ENCODE results near the gene TRIP10.

The TRIP10 gene

DNA sequence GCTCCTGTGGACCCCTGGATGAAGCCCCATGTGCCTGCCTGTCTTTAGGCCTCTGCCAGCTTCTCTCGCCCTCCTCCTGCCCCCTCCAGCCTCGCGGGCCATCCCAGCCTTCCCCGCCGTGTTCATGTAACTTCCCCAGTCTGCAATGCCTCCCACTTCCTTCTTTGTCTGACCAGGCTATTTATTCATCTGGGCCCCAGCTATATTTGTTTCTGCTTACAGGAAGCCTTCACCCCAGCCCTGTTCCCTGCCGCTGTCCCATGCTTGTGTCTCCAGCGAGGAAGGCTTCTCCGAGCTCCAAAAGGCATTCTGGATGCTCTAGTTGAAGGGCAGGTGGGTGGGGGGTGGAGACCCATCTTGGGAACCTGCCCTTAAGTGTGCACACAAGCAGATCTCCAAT is 11.1 kb upstream of the TRIP10 start:
- DNase-seq (ENCODE audit: low read depth), result no peak

DNA sequence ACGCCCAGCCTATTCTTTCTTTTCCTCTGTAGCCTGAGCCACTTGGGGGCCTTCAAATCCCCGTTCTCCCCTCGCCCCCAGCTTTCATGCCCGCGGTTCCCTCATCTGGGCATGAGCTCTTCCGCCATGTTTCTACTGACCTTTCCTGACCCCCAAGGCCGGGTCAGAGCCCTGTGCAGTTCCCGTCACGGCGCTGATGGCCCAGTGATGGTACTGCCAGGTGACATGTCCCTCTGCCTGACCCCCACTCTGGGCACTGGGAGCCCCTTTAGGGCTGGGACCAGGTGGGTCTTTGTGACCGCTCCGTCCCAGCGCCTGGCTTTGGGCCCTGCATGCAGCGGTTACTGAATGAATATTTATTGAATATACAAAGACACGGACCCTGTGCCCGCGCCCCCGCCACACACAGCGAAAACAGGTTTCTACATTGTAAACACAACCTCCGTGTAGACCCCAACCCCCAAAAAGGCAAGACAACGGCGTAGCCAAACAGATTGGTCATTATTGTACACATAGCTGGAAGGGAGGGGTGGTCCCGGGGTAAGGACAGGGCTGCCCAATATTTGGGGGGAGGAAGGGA is 9.8 kb upstream of the TRIP10 start:
- DNase-seq (ENCODE audit: low read depth), result no peak

DNA sequence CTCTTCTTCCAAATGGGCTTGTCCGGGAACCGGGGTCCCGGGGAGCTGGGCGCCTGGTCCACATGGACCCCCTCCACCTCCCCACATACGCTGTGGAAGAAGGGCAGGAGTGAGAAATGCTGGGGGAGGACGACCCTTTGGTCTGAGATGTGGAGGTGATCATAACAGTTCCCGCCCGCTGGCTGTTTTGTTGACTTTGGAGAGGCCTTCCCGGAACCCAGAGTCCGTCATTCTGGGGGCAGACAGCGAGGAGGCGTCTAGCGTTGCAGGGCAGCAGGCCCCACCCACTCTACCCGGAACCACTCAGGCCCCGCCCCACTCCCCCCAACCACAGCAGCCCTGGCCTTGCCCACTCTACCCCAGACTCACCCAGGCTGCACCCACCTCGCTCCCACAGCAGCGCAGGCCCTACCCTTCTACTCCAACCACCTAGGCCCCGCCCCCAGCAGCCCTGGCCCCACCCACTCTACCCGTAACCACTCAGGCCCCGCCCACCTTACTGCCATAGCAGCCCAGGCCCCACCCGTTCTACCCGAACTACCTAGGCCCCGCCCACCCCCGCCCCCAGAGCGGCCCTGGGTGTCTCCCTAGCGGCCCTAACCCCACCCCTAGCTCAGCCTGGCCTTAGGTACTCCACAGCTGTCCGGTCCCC is 9.2 kb upstream of the TRIP10 start:
- DNase-seq (ENCODE audit: low read depth), result no peak

DNA sequence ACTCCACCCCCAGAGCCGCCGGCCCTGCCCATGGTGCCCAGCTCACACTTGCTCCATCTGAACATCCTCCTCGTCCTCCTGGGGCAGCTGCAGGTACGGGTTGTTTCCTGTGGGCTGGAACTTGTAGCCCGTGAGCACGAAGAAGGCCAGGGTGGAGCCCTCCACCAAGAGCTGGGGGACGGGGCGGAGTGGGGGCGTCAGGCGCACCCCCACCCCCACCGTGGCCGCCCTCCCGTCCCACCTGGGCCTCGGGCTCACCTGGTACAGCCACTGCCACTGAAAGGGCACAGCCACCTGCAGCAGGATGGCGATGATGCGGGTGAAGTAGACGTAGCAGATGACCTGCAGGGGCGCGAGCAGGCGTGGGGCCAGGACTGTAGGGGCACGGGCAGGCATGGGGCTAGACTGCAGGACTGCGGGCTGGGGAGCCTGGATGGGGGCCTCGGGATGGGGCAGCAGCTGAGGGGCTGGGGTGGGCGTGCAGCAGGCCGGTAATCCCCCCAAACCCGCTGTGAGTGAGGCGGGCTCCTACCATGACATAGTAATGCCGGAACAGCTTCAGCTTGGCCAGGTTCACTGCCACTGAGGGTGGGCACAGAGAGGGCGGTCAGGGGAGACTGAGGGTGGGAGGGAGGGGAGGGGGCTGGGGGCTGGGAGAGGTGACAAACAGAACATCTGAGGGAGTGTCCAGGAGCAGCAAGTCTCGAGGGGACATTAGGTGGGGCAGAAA is 8.4 kb upstream of the TRIP10 start:
- DNase-seq (ENCODE audit: low read depth), result no peak

DNA sequence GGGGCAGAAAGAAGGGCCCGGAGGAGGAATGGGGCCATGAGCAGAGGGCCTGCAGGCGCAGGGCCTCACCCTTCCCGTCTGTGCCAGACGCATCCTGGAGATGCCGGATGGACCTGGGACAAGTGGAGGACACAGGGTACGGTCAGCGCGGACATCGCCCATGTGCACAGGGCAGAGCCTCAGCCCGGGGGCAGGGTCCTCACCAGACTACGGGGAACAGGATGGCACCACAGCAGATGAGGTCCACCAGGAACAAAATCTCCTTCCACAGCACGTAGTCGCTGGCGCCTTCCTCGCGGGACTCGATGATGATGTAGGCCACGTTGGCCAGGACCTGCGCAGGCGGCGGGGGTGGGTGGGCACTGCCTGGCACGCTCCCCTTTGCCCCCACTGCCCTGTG is 7.7 kb upstream of the TRIP10 start:
- DNase-seq (ENCODE audit: low read depth), result no peak

DNA sequence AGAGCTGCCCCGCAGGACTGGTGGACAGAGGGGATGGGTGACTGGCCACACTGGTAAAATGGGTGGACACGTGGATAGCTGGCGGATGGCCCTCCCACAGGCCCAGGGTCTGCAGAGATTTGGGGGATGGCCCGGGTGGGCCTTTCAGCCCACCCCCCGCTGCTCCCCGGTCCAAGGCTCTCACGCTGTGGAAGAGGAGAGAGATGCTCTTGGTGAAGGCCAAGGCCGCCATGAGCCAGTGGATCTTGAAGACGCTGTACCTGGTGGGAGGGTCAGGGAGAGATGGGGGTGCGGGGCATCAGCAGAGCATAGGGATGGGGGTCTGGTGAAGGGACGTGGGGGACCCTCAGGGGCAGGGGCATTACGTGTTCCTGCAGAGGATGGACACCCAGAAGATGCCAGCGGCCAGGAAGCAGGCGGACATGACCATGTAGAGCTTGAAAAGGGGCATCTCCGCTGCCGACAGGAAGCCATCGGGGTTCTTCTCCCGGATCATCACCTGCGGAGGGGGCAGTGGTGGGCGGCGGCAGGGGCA is 6.6 kb upstream of the TRIP10 start:
- DNase-seq (ENCODE audit: low read depth), result no peak

DNA sequence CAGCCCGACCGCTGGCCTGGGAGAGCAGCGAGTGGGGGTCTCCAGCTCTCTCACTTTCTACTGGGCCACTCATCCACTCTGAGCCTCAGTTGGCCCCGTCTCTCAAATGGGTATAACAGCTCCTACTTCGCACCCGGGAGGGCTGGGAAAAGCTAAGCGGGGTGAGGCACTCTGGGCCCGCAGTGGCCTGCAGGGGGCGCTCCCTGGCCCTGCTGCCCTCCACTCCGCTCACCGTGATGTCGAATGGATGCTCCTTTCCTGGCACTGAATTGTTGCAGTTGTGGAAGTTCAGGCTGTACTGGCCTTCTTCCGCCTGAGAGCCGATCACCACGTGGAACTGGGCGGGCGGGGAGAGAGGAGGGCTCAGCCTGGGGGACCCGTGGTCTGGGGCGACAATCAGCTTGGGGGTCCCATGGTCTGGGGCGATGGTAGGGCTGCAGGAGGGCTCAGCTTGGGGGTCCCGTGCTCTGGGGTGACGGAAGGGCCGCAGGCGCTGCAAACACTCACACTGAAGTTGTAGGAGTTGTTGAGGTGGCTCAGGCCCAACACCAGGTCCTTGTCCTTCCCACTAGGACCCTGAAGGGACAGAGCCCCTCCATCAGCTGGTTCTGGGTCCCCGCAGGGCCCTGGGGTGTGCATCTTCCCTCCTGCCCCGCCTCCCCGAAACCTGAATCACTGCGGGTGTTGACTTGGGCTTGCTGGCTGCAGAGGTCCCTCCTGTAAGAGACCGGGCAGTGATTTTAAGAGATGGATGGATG is 6.0 kb upstream of the TRIP10 start:
- no peak for DNase-seq (ENCODE audit: low read depth)

DNA sequence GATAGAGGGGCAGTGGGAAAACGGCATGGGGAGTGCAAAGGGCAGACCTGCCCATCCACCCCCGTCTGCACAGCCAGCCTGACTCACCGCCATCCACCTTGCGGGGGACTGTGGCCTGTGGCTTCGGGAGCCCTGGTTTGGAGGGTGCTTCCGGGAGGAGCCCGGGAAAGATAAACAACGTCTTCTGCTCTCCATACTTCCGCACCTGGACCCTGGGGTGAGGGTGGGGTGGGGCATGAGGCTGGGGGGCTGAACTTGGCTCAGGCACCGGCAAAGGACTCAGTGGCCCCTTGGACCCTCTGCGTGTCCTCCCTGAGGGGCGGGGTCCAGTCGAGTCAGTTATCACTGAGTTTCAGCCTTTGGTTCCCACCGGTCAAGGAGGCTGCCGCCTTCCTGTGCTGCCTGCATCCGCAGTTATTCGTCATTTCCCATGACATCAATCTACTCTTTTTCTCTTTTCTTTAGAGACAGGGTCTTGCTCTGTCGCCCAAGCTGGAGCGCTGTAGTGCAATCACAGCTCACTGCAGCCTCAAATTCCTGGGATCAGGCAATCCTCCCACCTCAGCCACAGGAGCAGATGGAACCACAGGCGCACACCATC is 5.3 kb upstream of the TRIP10 start:
- no peak for DNase-seq (ENCODE audit: low read depth)

DNA sequence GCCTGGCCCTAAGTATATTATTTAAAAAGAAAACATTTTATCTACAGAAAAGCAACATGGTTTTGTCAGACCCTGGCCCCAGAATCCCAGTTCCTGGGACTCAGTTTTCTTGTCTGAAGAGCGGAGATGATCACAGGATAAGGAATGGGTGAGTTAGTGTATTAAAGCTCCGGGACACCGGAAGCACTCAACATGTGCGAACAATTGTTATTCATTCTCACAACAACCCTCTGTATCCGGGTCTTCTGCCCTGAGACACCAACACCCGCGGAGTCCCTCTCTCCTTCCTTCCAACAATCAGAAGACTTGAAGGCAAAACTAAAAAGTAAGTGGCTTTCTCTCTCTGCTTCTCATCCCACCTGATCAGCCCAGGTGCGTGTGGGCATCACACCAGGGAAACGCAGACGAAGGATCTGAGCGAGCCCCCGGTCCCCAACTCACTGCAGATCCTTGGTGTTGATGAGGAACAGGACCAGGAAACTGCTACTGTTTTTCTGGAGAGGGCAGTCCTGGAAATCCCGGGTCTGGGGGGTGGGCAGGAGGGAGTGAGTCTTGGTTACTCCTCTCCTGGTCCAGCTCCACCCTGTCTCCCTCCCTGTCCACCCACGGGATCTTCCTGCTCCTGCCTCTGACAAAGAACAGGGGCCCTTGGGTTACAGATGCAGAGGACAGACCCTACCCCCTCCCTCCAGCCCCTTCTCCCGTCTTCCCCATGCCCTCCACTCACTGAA is 4.1 kb upstream of the TRIP10 start:
- no peak for DNase-seq (ENCODE audit: low read depth)

DNA sequence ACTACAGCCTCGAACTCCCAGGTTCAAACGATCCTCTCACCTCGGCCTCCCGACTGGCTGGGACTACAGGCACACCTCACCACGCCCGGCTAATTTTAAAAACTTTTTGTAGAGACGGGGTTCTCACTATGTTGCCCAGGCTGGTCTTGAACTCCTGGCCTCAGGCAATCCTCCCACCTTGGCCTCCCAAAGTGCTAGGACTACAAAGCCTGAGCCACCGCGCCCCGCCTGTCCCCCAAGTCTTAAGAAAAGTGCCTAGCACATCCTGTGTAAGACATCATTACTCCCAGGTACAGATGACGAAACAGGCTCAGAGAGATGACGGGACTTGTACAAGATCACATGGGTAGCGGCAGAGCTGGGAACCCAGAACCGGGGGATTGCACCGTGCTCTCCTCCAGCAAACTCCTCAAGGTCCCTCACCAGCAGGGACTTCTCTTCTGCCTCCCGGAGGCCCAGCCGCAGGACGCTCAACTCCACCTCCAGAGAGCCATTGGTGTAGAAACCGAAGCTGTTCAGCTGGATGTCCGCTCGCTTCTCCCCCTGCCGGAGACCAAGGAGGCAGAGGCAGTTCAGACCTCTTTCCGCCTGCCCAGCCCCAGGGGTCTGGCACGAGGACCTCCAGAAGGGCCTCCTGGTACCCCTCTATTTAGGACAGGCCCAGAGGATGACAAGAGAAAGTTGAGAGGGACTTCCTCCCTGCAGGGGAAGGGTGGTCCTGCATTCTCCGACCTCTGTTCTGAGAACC is 3.1 kb upstream of the TRIP10 start:
- peak; percentile 39 for DNase-seq (ENCODE audit: low read depth)

DNA sequence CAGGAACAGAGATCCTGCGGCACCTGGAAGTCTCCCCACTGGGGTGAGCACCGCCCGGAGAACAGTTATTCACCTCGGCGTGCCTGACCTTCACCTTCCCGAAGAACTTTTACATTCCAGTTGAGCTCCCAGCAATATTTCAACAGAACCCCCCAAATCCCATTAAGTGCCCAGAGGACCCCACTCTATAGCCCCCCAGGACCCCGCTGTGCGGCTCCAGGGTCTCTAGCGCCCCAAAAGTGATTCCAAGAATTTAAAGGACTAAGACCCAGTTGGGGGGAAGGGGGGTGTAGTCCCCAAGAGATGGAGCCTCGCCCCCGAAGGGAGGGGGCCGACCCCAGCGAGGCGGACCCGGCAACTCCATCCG is 2.6 kb upstream of the TRIP10 start:
- no peak for DNase-seq (ENCODE audit: low read depth)

DNA sequence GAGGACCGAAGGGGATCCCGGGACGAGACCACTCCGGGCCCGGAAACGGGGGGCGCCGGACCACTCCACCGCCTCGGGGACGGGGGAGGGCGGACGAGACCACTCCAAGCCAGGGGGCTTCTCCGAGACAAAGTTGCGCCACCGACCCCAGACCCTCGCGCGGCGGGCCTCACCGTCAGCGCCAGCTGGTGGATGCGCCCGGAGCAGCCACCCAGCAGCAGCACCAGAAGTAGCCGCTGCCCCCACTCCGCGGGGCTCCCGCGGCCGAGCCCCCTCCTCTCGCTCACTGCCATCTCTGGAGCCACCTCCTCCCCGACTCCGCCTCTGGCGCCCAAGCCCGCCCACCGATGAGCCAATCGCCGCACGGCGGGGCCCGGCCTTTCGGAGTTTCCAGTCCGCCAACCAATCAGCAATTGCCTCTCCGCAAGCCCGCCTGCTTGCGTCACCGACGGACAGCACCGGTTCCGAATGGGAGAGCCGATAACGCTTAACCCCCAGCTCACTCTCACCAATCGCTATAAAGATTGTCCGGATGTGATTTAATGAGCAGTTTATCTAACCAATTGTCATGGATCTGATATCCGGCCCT is 2.1 kb upstream of the TRIP10 start, which contains the start of gene GPR108:
Gene GPR108, minus strand, starts transcription at position 297 of the 589 bp plus-strand sequence. Its CDS starts 4 bp downstream, at position 293.
- peak; percentile 97 for DNase-seq (ENCODE audit: low read depth)

DNA sequence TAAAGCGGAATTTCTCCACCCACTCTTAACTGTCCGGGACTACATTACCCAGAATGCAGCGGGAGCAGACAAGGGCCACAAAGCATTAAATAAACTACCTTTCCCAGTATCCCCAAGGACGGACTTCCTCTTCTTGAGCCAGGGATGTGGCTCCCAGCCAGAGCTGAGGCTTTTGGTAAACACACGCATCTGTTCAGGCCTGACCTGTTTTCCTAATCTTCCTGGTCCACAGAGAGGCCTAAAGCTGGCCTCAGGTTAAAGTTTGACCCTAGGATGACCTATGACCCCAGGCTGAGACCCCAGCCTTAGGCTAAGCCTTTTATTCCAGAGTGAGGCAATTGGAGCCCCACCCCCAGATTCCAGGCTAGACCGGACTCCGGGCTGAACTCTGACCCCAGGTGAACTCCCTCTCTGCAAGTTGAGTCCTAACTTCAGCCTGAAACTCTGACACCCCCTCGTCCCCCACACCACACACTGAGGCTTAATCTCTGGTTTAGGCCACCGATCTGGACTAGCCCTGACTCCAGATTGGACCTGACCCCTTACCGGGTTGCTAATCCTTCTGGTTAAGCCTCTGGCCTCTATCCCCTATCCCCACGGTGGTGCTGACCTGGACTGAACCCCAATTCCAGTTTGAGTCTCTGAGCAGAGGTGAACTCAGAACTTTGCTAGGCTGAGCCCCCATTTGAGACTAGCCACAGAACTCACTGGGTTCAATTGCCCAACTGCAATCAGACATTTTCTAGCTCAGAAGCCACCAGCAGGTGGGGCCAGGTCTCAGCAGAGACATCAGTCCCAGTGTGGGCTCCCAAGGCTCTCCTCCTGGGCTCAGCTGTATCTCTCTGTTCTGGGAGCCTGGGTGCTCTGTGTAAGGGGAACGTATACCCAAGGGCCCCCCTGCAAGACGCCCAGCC is 1.4 kb upstream of the TRIP10 start:
- DNase-seq (ENCODE audit: low read depth), result peak; percentile 67

DNA sequence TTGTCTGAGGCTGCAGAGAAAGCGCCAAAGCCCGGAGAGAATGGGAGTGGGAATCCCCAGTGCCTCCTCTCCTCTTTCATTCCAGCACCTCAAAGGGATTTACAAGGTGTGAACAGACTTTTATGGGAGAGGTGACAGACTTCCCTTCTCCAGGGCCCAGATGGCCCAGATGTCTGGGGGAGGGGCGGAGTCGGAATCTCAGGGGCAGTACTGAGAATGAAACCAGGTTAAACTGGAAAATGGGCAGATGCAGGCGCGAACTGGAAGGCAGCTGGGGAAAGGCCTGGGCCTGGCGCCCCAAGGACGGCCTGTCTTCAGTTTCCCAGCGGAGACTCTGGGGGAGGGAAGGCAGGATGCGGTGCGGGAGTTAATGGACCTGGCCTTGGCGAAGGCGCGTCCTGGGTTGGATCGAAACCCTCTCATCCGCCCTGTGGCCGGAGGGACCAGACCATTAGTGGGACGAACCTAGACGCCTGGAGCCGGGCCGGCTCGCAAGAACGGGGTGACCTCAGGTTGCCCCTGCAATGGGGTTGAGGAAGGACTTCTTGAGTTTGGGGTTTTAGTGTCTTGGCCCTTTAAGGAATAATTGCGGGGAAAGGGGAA is 592 bp upstream of the TRIP10 start:
- DNase-seq (ENCODE audit: low read depth), result peak; percentile 18

DNA sequence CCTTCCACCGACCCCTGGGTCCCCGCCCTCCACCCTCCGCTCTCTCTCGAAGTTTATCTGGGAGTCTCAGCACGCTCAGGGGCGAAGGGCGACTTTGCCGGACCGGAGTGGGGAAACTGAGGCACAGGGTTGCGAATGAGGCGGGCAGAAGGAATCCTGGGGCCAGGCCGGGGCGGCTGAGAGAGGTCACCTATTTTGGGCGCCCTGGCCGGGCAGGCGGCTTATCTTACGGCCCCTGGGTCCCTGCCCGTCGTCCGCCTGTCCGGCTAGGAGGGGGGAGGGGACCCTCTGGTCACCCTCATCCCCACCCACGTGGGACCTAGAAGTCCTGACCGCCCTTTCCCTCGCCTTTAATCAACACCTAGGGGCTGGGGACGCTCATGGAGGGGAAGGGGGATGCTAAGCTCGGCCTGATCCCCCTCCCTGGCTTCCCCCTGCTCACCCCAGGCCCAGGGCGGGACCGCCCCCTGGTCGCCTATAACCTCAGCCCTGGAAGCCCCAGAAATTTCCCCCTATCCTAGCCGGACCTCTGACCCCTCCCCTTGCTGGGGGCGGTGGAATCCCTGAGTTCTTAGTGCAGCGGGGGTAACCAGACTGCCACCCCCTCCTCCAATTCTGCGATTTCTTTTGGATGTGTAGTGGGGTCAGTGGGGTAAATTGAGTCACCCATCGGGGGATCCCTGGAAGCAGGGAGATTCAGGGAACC is 556 bp downstream of the TRIP10 start:
- DNase-seq (ENCODE audit: low read depth), result no peak

DNA sequence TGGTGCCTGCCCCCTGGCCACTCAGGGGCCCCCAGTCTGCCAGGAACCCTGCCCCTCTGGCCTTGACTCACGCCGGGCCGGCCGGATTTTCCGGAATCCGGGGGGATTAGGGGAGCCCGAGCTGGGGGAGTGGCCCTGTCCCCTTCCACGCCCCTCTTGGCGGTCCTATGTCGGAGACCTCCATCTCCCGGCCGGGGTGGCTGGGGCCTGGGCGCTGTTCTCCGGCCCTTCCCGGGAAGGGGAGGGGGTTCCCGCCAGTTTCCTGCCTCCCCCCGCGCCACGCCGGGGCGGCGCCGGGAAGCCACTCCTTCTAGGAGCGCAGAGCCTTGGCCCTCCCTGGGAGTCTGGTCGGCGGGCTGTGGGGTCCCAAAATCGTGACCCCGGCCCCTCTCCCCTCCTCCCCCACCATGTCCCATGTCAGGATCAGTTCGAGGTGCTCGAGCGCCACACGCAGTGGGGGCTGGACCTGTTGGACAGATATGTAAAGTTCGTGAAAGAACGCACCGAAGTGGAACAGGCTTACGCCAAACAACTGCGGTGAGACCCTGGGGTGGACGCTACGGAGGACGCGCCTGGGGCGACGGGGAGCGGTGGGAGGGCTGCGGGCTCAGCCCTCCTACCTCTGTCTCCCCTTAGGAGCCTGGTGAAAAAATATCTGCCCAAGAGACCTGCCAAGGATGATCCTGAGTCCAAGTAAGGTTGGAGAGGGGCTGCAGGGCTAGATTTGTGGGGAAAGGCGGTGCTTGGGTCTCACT is 1.3 kb downstream of the TRIP10 start:
- no peak for DNase-seq (ENCODE audit: low read depth)

DNA sequence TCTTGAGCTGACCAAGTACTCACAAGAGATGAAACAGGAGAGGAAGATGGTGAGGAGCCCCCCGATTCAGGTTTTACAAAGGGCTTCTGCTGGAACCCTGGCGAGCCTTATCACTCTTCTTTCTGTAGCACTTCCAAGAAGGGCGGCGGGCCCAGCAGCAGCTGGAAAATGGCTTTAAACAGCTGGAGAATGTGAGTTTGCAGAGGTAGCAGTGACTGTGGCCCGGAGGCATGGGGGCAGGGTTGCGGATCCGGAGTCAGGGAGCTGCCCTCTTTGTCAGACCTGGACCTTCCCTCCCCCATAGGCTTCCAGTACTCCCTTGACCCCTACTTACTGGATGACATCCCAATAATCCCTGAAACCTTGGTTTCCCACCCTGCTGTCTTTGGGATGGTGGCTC is 3.6 kb downstream of the TRIP10 start:
- DNase-seq (ENCODE audit: low read depth), result no peak
